Endothelial cell (in vitro differentiated cells): ENCODE data around the gene MS4A13. TPM values are rescaled to one million over a fixed set of nuclear protein-coding genes. Genes with fewer than 3 reads are reported as not detected.

Source experiments
- DNase-seq: peaks from one replicate; pipeline ENCODE4 v3.0.0; 2021; ENCODE audit warnings: low spot score
- H3K27ac Mint-ChIP-seq: one replicate; pipeline ENCODE4 v1.8.0; 2021; ENCODE audit warnings: mixed read lengths, inconsistent platforms; ENCODE audit not compliant: unreplicated experiment
- H3K27me3 Mint-ChIP-seq: one replicate; pipeline ENCODE4 v1.8.0; 2021; ENCODE audit warnings: mild to moderate bottlenecking, moderate library complexity, mixed read lengths, inconsistent platforms; ENCODE audit not compliant: unreplicated experiment
- H3K36me3 Mint-ChIP-seq: one replicate; pipeline ENCODE4 v1.8.0; 2021; ENCODE audit warnings: mild to moderate bottlenecking, low read depth, mixed read lengths, inconsistent platforms; ENCODE audit not compliant: unreplicated experiment
- H3K4me1 Mint-ChIP-seq: one replicate; pipeline ENCODE4 v1.8.0; 2021; ENCODE audit warnings: mild to moderate bottlenecking, mixed read lengths, inconsistent platforms; ENCODE audit not compliant: unreplicated experiment
- H3K4me3 Mint-ChIP-seq: one replicate; pipeline ENCODE4 v1.8.0; 2021; ENCODE audit warnings: mild to moderate bottlenecking, mixed read lengths, inconsistent platforms; ENCODE audit not compliant: unreplicated experiment
- H3K9me3 Mint-ChIP-seq: one replicate; pipeline ENCODE4 v1.8.0; 2021; ENCODE audit warnings: mixed read lengths, inconsistent platforms; ENCODE audit not compliant: unreplicated experiment
- CTCF ChIP-seq: fragments of 200-600 bp; sonication (generic); IDR thresholded peaks from one replicate; pipeline ENCODE4 v1.5.0; 2021; ENCODE audit warnings: antibody characterized with exemption; ENCODE audit not compliant: unreplicated experiment
- long read RNA-seq: library from polyadenylated mRNA; unstranded; transcript quantifications from one replicate; pipeline ENCODE4 v2.0.0, GENCODE V29; 2020; ENCODE audit not compliant: unreplicated experiment
- total RNA-seq: library from RNA; stranded (reverse); fragmentation: NEBNext Ultra II Directional; extraction: Animal tissue kit (Norgen Biotek cat#: 25700); gene quantifications from one replicate; pipeline ENCODE4 v1.2.1, GENCODE V29; 2021; ENCODE audit not compliant: unreplicated experiment

MS4A13 gene
- not detected for total RNA-seq
- long read RNA-seq = 0 reads

GRCh38 chr11:60515144-60515855 is at the start of gene MS4A13:
Gene MS4A13, plus strand, starts transcription at chr11:60515392. Its CDS starts 2,692 bp downstream, at chr11:60518084.
- no peaks in the 10 kb centered on the region for H3K9me3 Mint-ChIP-seq
- H3K27me3 Mint-ChIP-seq = no peaks in the 10 kb centered on the region
- no peak within 1 kb of the TSS for H3K4me3 Mint-ChIP-seq
- no peak within 1 kb of the TSS for H3K27ac Mint-ChIP-seq
- H3K4me1 Mint-ChIP-seq = no peaks in the 10 kb centered on the region
- H3K36me3 Mint-ChIP-seq = no peaks in the 10 kb centered on the region
- no peak for TF ChIP-seq CTCF
- no peak for DNase-seq

GRCh38 chr11:60468829-60469228 is 46.4 kb upstream of the MS4A13 start:
- no peak for TF ChIP-seq CTCF
- H3K27me3 Mint-ChIP-seq = no peaks in the 10 kb centered on the region
- peaks cover 2% of the 10 kb centered on the region for H3K4me1 Mint-ChIP-seq
- no peaks in the 10 kb centered on the region for H3K36me3 Mint-ChIP-seq
- H3K9me3 Mint-ChIP-seq = no peaks in the 10 kb centered on the region
- no peak for DNase-seq
- H3K4me3 Mint-ChIP-seq = no peak overlapping the region
- no peak overlapping the region for H3K27ac Mint-ChIP-seq

GRCh38 chr11:60469723-60470122 is 45.5 kb upstream of the MS4A13 start:
- Mint-ChIP-seq H3K4me3 (no peak overlapping the region), H3K4me1 (peaks cover 2% of the 10 kb centered on the region), H3K9me3 (no peaks in the 10 kb centered on the region), H3K27ac (no peak overlapping the region), H3K27me3 (no peaks in the 10 kb centered on the region), H3K36me3 (no peaks in the 10 kb centered on the region)
- no peak for TF ChIP-seq CTCF
- no peak for DNase-seq

- Mint-ChIP-seq H3K36me3 (no peaks in the 10 kb centered on the region), H3K27ac (no peak overlapping the region), H3K27me3 (no peaks in the 10 kb centered on the region), H3K4me1 (no peaks in the 10 kb centered on the region), H3K9me3 (no peaks in the 10 kb centered on the region), H3K4me3 (no peak overlapping the region)
- DNase-seq = no peak
- no peak for TF ChIP-seq CTCF
Measured at GRCh38 chr11:60477035-60477445, 38.2 kb upstream of the MS4A13 start.

- Mint-ChIP-seq H3K4me1 (no peaks in the 10 kb centered on the region), H3K27me3 (no peaks in the 10 kb centered on the region), H3K4me3 (no peak overlapping the region), H3K36me3 (no peaks in the 10 kb centered on the region), H3K27ac (no peak overlapping the region), H3K9me3 (no peaks in the 10 kb centered on the region)
- DNase-seq = no peak
- TF ChIP-seq CTCF = no peak
Measured at GRCh38 chr11:60482361-60482760, 32.8 kb upstream of the MS4A13 start.
